Activated T-helper 1 cell treated with anti-CD3 and anti-CD28 coated beads, Interleukin-12 subunit alpha, Interleukin-12 subunit beta, Interleukin-2, Interleukin-4 antibody, amounts not matched to agents 30 ng/mL and 10 ng/mL and 1 ng/mL, durations not matched to agents 14 hours and 24 hours and 36 hours (primary cell): ENCODE measurements around the gene CUL7. TPM values are rescaled to one million over a fixed set of nuclear protein-coding genes. Genes with fewer than 3 reads are reported as not detected.

ENCODE experiments used
- DNase-seq: peaks from one replicate; pipeline ENCODE4 v3.0.0; 2021; ENCODE audit warnings: low spot score
- H3K27ac Mint-ChIP-seq: one replicate; pipeline ENCODE4 v1.8.0; 2021; ENCODE audit warnings: mild to moderate bottlenecking, mixed read lengths
- H3K27me3 Mint-ChIP-seq: one replicate; pipeline ENCODE4 v1.8.0; 2022; ENCODE audit warnings: mild to moderate bottlenecking, moderate library complexity, mixed read lengths; ENCODE audit not compliant: insufficient read depth
- H3K36me3 Mint-ChIP-seq: one replicate; pipeline ENCODE4 v1.8.0; 2021; ENCODE audit warnings: low read depth, mixed read lengths
- H3K4me1 Mint-ChIP-seq: one replicate; pipeline ENCODE4 v1.8.0; 2021; ENCODE audit warnings: low read depth, mixed read lengths
- H3K4me3 Mint-ChIP-seq: one replicate; pipeline ENCODE4 v1.8.0; 2021; ENCODE audit warnings: mild to moderate bottlenecking, moderate library complexity, mixed read lengths
- H3K9me3 Mint-ChIP-seq: one replicate; pipeline ENCODE4 v1.8.0; 2021; ENCODE audit warnings: mixed read lengths
- intact Hi-C: fragments of 100-400 bp; cut with micrococcal nuclease; formaldehyde crosslinking; loops from one replicate; pipeline ENCODE4 v1.15.1; 2024
- total RNA-seq: library from RNA; stranded (reverse); gene quantifications from 2 replicates; pipeline ENCODE4 v1.2.3, GENCODE V29; 2022

The CUL7 gene
- total RNA-seq, 1 donor from 2014 or later: 23.2 TPM

GRCh38 chr6:42996513-42996912 is 57.1 kb downstream of the CUL7 start:
- intact Hi-C loops: no loop called here
- Mint-ChIP-seq H3K9me3 (no peaks in the 10 kb centered on the region), H3K27me3 (no peaks in the 10 kb centered on the region), H3K4me3 (no peak overlapping the region), H3K4me1 (peaks cover 4% of the 10 kb centered on the region), H3K36me3 (peaks cover 8% of the 10 kb centered on the region), H3K27ac (no peak overlapping the region)
- DNase-seq: no peak

- no peak overlapping the region for H3K4me3 Mint-ChIP-seq
- H3K9me3 Mint-ChIP-seq: no peaks in the 10 kb centered on the region
- DNase-seq: no peak
- peak overlapping the region; percentile 2 for H3K27ac Mint-ChIP-seq
- peaks cover 13% of the 10 kb centered on the region for H3K4me1 Mint-ChIP-seq
- intact Hi-C loops: no loop called here
- H3K27me3 Mint-ChIP-seq: no peaks in the 10 kb centered on the region
- H3K36me3 Mint-ChIP-seq: peaks cover 21% of the 10 kb centered on the region
Observed at GRCh38 chr6:42993445-42993844, 60.2 kb downstream of the CUL7 start.

- Mint-ChIP-seq H3K9me3 (no peaks in the 10 kb centered on the region), H3K36me3 (peaks cover 25% of the 10 kb centered on the region), H3K27me3 (no peaks in the 10 kb centered on the region), H3K4me1 (peaks cover 44% of the 10 kb centered on the region), H3K4me3 (no peak overlapping the region), H3K27ac (no peak overlapping the region)
- DNase-seq: no peak
- intact Hi-C loops: loop anchor here (10.0 kb wide), 1 partner anchor 245 kb away; the partner anchor contains the start of gene TBCC
Observed at GRCh38 chr6:42989923-42990322, 63.7 kb downstream of the CUL7 start.

GRCh38 chr6:42988486-42989020 is 65.1 kb downstream of the CUL7 start:
- intact Hi-C loops: loop anchor here (10.0 kb wide), 1 partner anchor 244 kb away; the partner anchor contains the start of gene TBCC
- H3K27me3 Mint-ChIP-seq: no peaks in the 10 kb centered on the region
- no peak for DNase-seq
- no peaks in the 10 kb centered on the region for H3K9me3 Mint-ChIP-seq
- peak overlapping the region; percentile 14 for H3K27ac Mint-ChIP-seq
- peaks cover 47% of the 10 kb centered on the region for H3K4me1 Mint-ChIP-seq
- peaks cover 22% of the 10 kb centered on the region for H3K36me3 Mint-ChIP-seq
- no peak overlapping the region for H3K4me3 Mint-ChIP-seq

Other genes starting within 250 kb of the CUL7 start
- gene RPL7L1, start 174.2 kb downstream of the CUL7 start, total RNA-seq: 179 TPM in 2 replicates
- gene PTCRA, start 137.8 kb downstream of the CUL7 start, total RNA-seq: not detected in 2 replicates
- gene CNPY3, start 124.4 kb downstream of the CUL7 start, total RNA-seq: 47.2 and 49.2 TPM in 2 replicates
- gene GNMT, start 93.1 kb downstream of the CUL7 start, total RNA-seq: 0.54 and 0.60 TPM in 2 replicates
- gene PEX6, start 74.7 kb downstream of the CUL7 start, total RNA-seq: 20.9 TPM in 2 replicates
- 52.1 and 53.4 TPM in 2 replicates for gene PPP2R5D, start 69.3 kb downstream of the CUL7 start, total RNA-seq
- gene MEA1, start 39.9 kb downstream of the CUL7 start, total RNA-seq: 89.3 and 92.7 TPM in 2 replicates
- gene KLHDC3, start 39.6 kb downstream of the CUL7 start, total RNA-seq: 76.6 and 77.0 TPM in 2 replicates
- 86.1 and 89.9 TPM in 2 replicates for gene RRP36, start 32.2 kb downstream of the CUL7 start, total RNA-seq
- 89.6 and 97.4 TPM in 2 replicates for gene MRPL2, start 5.6 kb upstream of the CUL7 start, total RNA-seq
- 12.7 and 13.7 TPM in 2 replicates for gene KLC4, start 5.8 kb upstream of the CUL7 start, total RNA-seq
- 3.3 and 3.7 TPM in 2 replicates for gene PTK7, start 22.5 kb upstream of the CUL7 start, total RNA-seq
- 61.4 and 61.9 TPM in 2 replicates for gene SRF, start 117.4 kb upstream of the CUL7 start, total RNA-seq
- gene CUL9, start 128.3 kb upstream of the CUL7 start, total RNA-seq: 38.9 and 42.2 TPM in 2 replicates
- 65.8 and 71.6 TPM in 2 replicates for gene DNPH1, start 175.6 kb upstream of the CUL7 start, total RNA-seq
- gene TTBK1, start 189.6 kb upstream of the CUL7 start, total RNA-seq: 1.7 and 2.0 TPM in 2 replicates
- not detected in 2 replicates for gene SLC22A7, start 244.4 kb upstream of the CUL7 start, total RNA-seq